Measurements from ENCODE around the gene RIOK2. TPM values are rescaled to one million over a fixed set of nuclear protein-coding genes. Genes with fewer than 3 reads are reported as not detected.

Gene RIOK2
- total RNA-seq (2022; extraction: Qiagen RNA extraction): 19.2 to 23.3 TPM (median 20.5 TPM) in 5 replicates

GRCh38 chr5:97183100-97183929 lies at the start of gene RIOK2:
TSS of gene RIOK2 (minus strand) at chr5:97183247. CDS start at chr5:97183191, 56 bp downstream.

GRCh38 chr5:97142521-97143254 lies 40.4 kb downstream of the RIOK2 start, which contains the start of gene LIX1:
TSS of gene LIX1 (minus strand) at chr5:97142611. CDS start at chr5:97142576, 35 bp downstream.

Other genes starting within 250 kb of the RIOK2 start
- gene LNPEP, start 247.2 kb downstream of the RIOK2 start, total RNA-seq (2022; extraction: Qiagen RNA extraction): 5.8 to 8.7 TPM (median 7.5 TPM) in 5 replicates
- not detected in 5 replicates for gene LIX1, start 40.6 kb downstream of the RIOK2 start, total RNA-seq (2022; extraction: Qiagen RNA extraction)